Astrocyte of the cerebellum (primary cell): ENCODE measurements around the gene FTHL17.

Source experiments
- DNase-seq: peaks from one replicate; pipeline ENCODE4 v3.0.0-alpha.2; 2011; ENCODE audit warnings: low read depth
- H3K4me3 ChIP-seq: 2 replicates; pipeline ENCODE4 v1.5.1; 2011; ENCODE audit warnings: mild to moderate bottlenecking, low read depth, low read length, moderate library complexity
- CTCF ChIP-seq: IDR thresholded peaks from 2 replicates; pipeline ENCODE4 v1.5.1; 2012; ENCODE audit warnings: low read length, low read depth, moderate library complexity, mild to moderate bottlenecking; ENCODE audit errors: missing control alignments
- in situ Hi-C: cut with HindIII; loops from 2 replicates; pipeline ENCODE4 v1.10.0; 2017; ENCODE audit warnings: low sequenced_read_pairs

The FTHL17 gene

DNA sequence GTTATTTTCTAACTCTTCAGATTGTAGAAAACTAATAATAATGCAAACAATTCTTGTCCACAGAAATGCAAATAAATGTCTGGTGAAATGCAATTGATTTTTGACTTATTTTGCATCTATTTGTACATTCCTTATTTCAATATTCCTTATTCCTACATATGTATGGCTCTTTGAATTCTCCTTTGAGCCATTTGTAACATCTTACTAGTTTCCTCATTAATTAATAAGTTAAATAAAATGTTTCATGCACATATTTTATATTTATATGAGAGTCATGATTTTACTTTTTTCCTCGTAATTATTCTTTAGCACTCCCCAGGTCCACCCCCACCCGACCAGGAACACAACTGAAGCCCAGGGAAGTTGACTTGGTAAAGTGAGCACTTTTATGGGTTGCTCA lies 2.7 kb upstream of the FTHL17 start:
- no peak overlapping the region for H3K4me3 ChIP-seq
- no peak for TF ChIP-seq CTCF
- in situ Hi-C loops: no loop called here
- DNase-seq: no peak

DNA sequence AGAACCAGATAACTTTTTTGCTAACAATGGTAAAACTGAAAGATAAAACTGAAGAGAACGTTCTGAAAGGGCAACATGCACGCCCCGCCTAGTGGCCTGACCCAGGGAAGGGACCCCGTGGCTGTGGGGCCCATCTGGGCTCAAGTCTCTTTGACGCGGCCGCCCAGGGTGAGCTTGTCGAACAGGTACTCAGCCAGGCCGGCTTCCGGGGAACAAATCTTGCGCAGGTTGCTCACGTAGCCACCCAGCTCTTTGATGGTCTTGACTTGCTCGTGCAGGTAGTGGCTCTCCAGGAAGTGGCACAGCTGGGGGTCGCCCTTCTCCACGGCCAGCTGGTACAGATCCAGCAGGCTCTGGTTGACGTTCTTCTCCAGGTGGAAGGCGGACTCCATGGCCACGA lies 579 bp downstream of the FTHL17 start:
- DNase-seq: no peak
- no peak for TF ChIP-seq CTCF
- in situ Hi-C loops: no loop called here
- H3K4me3 ChIP-seq: no peak overlapping the region

- in situ Hi-C loops: no loop called here
- DNase-seq: no peak
- no peak overlapping the region for H3K4me3 ChIP-seq
- TF ChIP-seq CTCF: no peak
Measured at GRCh38 chrX:31070057-31070468, 1.8 kb downstream of the FTHL17 start.

GRCh38 chrX:31063114-31063513 lies 8.7 kb downstream of the FTHL17 start:
- in situ Hi-C loops: no loop called here
- TF ChIP-seq CTCF: no peak
- H3K4me3 ChIP-seq: no peak overlapping the region
- DNase-seq: no peak

DNA sequence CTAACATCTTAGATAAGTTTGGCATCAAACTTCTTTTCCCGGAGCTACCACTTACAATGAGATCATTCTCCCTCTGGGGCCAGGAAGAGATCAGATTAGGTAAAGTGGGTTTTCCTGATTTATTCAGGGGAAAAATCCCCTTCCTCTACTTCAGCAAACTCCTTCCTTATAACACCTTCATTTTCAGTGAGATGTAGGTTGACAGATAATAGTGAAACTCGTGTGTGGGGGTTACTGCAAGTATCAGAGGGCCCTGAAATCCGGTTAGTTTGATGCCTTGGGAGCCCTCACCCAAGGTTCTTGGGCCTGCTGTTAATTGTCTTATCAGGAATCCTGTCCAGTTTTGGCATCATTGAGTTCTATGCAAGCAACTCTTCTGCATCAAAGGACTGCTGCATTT lies 10.8 kb downstream of the FTHL17 start:
- TF ChIP-seq CTCF: no peak
- no peak for DNase-seq
- in situ Hi-C loops: no loop called here
- H3K4me3 ChIP-seq: no peak overlapping the region

- TF ChIP-seq CTCF: no peak
- no peak for DNase-seq
- in situ Hi-C loops: no loop called here
- no peak overlapping the region for H3K4me3 ChIP-seq
Measured at GRCh38 chrX:31060016-31060415, 11.8 kb downstream of the FTHL17 start.

DNA sequence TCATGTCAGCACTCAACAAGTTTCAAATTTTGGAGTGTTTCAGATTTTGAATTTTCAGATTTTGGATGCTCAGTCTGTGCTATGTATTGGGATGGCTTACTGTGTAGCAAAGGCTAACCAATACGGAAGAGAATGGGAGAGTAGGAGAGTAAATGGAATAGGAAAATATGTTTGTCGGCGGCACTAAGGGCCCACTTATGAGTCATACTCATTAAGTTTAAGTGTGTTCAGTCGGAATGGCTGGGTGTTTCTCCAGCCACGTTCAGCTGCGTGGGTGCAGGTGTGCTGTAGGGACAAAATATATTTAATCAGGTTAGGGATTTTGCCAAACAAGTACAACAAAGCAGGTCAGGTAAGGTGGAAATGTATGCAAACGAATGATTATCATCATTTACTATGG lies 13.6 kb downstream of the FTHL17 start:
- in situ Hi-C loops: no loop called here
- no peak for DNase-seq
- no peak for TF ChIP-seq CTCF
- no peak overlapping the region for H3K4me3 ChIP-seq
